Measurements from ENCODE around the gene ZNF497. TPM values are rescaled to one million over a fixed set of nuclear protein-coding genes. Genes with fewer than 3 reads are reported as not detected.

ZNF497 gene
- total and polyA plus RNA-seq, 2 donors (not counting 1 experiment from before 2014, with no cell fraction given) = 1.6 to 2.7 TPM

DNA sequence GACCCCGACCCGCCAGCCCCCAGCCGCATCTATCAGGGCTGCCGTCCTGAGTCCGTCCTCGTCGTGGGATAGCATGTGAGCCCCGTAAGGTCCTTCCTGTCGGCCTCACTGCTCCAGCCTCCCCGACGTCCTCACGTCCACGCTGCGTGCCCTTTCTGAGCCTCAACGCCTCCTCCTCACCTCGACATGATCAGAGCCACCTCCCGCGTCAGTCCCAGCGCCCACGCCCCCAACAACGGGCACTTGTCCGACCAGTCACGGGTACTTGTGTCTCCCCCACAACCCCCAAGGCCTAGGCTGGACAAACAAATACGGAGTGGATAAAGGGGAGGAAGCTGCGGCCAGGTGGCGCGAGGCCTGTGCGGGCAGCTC lies 665 bp downstream of the ZNF497 start:
- Histone ChIP-seq H2AFZ (ENCODE audit: insufficient read depth, low read depth, low read length, poor library complexity, severe bottlenecking) (peak overlapping the region; percentile 87), H3K4me3 (ENCODE audit: control extremely low read depth in 1 of 5, extremely low read depth in 1 of 5, insufficient read depth in 1 of 5, low read depth in 2 of 5, low read length in 4 of 5) (peak overlapping the region; percentile 69 to 90 (median 74)), H3K9me3 (ENCODE audit: control extremely low read depth in 1 of 3, control insufficient read depth in 2 of 3, insufficient read depth in 1 of 3, low read length in 2 of 3) (peaks cover 0 to 7% (median 0%) of the 10 kb centered on the region in 3 donors), H4K20me1 (ENCODE audit: control insufficient read depth, insufficient read depth, low read length, poor library complexity, severe bottlenecking) (no peaks in the 10 kb centered on the region), H3K9ac (ENCODE audit: low read length) (peak overlapping the region; percentile 75), H3K36me3 (replicated peaks in 1 of 2; ENCODE audit: control extremely low read depth in 1 of 2, control insufficient read depth in 1 of 2, extremely low read depth in 1 of 2, insufficient read depth in 2 of 2, low read length in 1 of 2) (no peaks in the 10 kb centered on the region), H3K27ac (ENCODE audit: low read length in 2 of 2) (peak overlapping the region; percentile 80 to 81), H3K4me1 (ENCODE audit: control insufficient read depth in 2 of 2, insufficient read depth in 2 of 2, low read length in 2 of 2) (peaks cover 17 to 35% of the 10 kb centered on the region in 2 donors), H3K79me2 (ENCODE audit: control insufficient read depth, insufficient read depth, low read length) (no peaks in the 10 kb centered on the region), H3K27me3 (replicated peaks in 1 of 4; ENCODE audit: control extremely low read depth in 1 of 4, control insufficient read depth in 3 of 4, insufficient read depth in 4 of 4, low read length in 3 of 4) (peaks cover 0 to 16% (median 6%) of the 10 kb centered on the region in 4 experiments), H3K4me2 (replicated peaks; ENCODE audit: low read depth, low read length, poor library complexity, severe bottlenecking) (peak overlapping the region; percentile 81)
- CTCF ChIA-PET = interaction anchor here (0.5 to 1.1 kb wide), 4 partner anchors 12 to 543 kb away, joined by 4 to 7 read pairs (median 4); partner anchors contain the start of gene ZBTB45
- Mint-ChIP-seq H3K27ac (peak overlapping the region; percentile 97), H3K4me1 (peaks cover 19% of the 10 kb centered on the region), H3K27me3 (peaks cover 3% of the 10 kb centered on the region), H3K9me3 (ENCODE audit: insufficient read depth) (no peaks in the 10 kb centered on the region), H3K4me3 (peak overlapping the region; percentile 95)
- DNase-seq (no peak), ATAC-seq (ENCODE audit: low read depth) (no peak)
- TF ChIP-seq EZH2 (IDR thresholded peaks at IDR 0.05; ENCODE audit: borderline replicate concordance, insufficient read depth, low read depth, low read length, poor library complexity, severe bottlenecking) = no peak
- no peak for TF ChIP-seq CTCF (IDR thresholded peaks at IDR 0.05)
- POLR2A ChIA-PET = interaction anchor here (0.6 to 3.7 kb wide), 16 partner anchors 14 to 587 kb away, joined by 3 to 35 read pairs (median 8); partner anchors contain the start of genes ERVK3-1, RPS5, TRIM28 and UBE2M
- WGBS (ENCODE audit: insufficient coverage) = 7% methylated on average over 27 of the region's 28 CpGs
- intact Hi-C loops (cut with micrococcal nuclease) = loop anchor here (1.0 to 5.0 kb wide), 11 partner anchors 15 to 196 kb away; partner anchors contain the start of genes ERVK3-1, UBE2M, ZNF324B and ZNF446

- Histone ChIP-seq H3K27ac (ENCODE audit: low read length in 2 of 2) (no peak overlapping the region), H3K4me1 (ENCODE audit: control insufficient read depth in 2 of 2, insufficient read depth in 2 of 2, low read length in 2 of 2) (peaks cover 17 to 31% of the 10 kb centered on the region in 2 donors), H3K79me2 (ENCODE audit: control insufficient read depth, insufficient read depth, low read length) (no peaks in the 10 kb centered on the region), H3K27me3 (replicated peaks in 1 of 4; ENCODE audit: control extremely low read depth in 1 of 4, control insufficient read depth in 3 of 4, insufficient read depth in 4 of 4, low read length in 3 of 4) (peaks cover 0 to 19% (median 6%) of the 10 kb centered on the region in 4 experiments), H3K9ac (ENCODE audit: low read length) (no peak overlapping the region), H2AFZ (ENCODE audit: insufficient read depth, low read depth, low read length, poor library complexity, severe bottlenecking) (no peak overlapping the region), H3K9me3 (ENCODE audit: control extremely low read depth in 1 of 3, control insufficient read depth in 2 of 3, insufficient read depth in 1 of 3, low read length in 2 of 3) (peaks cover 0 to 14% (median 0%) of the 10 kb centered on the region in 3 donors), H3K4me2 (replicated peaks; ENCODE audit: low read depth, low read length, poor library complexity, severe bottlenecking) (peak overlapping the region; percentile 79), H4K20me1 (ENCODE audit: control insufficient read depth, insufficient read depth, low read length, poor library complexity, severe bottlenecking) (no peaks in the 10 kb centered on the region), H3K36me3 (replicated peaks in 1 of 2; ENCODE audit: control extremely low read depth in 1 of 2, control insufficient read depth in 1 of 2, extremely low read depth in 1 of 2, insufficient read depth in 2 of 2, low read length in 1 of 2) (no peaks in the 10 kb centered on the region), H3K4me3 (ENCODE audit: control extremely low read depth in 1 of 5, extremely low read depth in 1 of 5, insufficient read depth in 1 of 5, low read depth in 2 of 5, low read length in 4 of 5) (no peak overlapping the region)
- POLR2A ChIA-PET = no interaction called here
- peaks cover 21% of the 10 kb centered on the region for H3K4me1 Mint-ChIP-seq
- peaks cover 3% of the 10 kb centered on the region for H3K27me3 Mint-ChIP-seq
- H3K9me3 Mint-ChIP-seq (ENCODE audit: insufficient read depth) = no peaks in the 10 kb centered on the region
- WGBS (ENCODE audit: insufficient coverage) = 86% methylated on average over 18 of the region's 19 CpGs
- intact Hi-C loops (cut with micrococcal nuclease) = no loop called here
- ATAC-seq (ENCODE audit: low read depth) (no peak), DNase-seq (no peak)
- CTCF ChIA-PET = interaction anchor here (0.6 kb wide), 1 partner anchor 499 kb away, joined by 4 read pairs; no protein-coding TSS in a partner anchor
- no peak overlapping the region for H3K27ac Mint-ChIP-seq
- peak overlapping the region; percentile 16 for H3K4me3 Mint-ChIP-seq
- TF ChIP-seq EZH2 (IDR thresholded peaks at IDR 0.05; ENCODE audit: borderline replicate concordance, insufficient read depth, low read depth, low read length, poor library complexity, severe bottlenecking) = no peak
- TF ChIP-seq CTCF (IDR thresholded peaks at IDR 0.05) = no peak
Observed at GRCh38 chr19:58357481-58358145, 4.9 kb downstream of the ZNF497 start.

Measured in B cell (primary cell).